C4-2B (cell line): ENCODE data around the gene ARMH2.
"Not testable (repeated sequence)": the region's sequence is repeated elsewhere in the genome, so short reads cannot be mapped to it uniquely, and the experiment has no call there.

Experiments used
- H3K27ac ChIP-seq: fragments of 450-650 bp; 2 replicates; pipeline ENCODE4 v1.5.1; 2017
- CTCF ChIP-seq: fragments of 450-650 bp; conservative IDR thresholded peaks from 2 replicates; pipeline ENCODE4 v1.5.1; 2017; ENCODE audit warnings: mild to moderate bottlenecking
- ZFX ChIP-seq: fragments of 450-650 bp; IDR thresholded peaks from 2 replicates; pipeline ENCODE4 v1.6.1; 2017

Gene ARMH2

DNA sequence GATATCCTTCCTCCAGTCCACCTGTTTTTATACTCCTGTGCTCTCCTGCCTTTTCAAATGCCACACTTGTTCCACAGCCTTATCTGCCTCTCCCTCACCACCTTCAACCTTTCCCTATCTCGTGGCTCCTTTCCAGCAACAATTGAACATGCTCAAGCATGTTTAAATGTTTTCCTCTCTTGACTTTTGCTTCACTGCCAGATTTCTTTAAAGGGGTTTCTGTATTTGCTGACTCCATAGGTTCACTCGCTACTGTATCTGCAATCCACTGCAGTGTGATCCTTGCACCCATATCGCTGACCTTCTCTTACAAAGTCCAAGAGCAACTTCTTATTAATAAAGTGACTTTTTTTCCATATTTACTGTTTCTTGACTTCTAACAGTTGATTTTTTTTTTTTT lies 35.1 kb downstream of the ARMH2 start:
- no peak overlapping the region for H3K27ac ChIP-seq
- no peak for TF ChIP-seq ZFX

- H3K27ac ChIP-seq: no peak overlapping the region
- TF ChIP-seq ZFX (no peak), CTCF (no peak)
These were observed 36.9 kb downstream of the ARMH2 start for GRCh38 chr6:24761851-24762250.

DNA sequence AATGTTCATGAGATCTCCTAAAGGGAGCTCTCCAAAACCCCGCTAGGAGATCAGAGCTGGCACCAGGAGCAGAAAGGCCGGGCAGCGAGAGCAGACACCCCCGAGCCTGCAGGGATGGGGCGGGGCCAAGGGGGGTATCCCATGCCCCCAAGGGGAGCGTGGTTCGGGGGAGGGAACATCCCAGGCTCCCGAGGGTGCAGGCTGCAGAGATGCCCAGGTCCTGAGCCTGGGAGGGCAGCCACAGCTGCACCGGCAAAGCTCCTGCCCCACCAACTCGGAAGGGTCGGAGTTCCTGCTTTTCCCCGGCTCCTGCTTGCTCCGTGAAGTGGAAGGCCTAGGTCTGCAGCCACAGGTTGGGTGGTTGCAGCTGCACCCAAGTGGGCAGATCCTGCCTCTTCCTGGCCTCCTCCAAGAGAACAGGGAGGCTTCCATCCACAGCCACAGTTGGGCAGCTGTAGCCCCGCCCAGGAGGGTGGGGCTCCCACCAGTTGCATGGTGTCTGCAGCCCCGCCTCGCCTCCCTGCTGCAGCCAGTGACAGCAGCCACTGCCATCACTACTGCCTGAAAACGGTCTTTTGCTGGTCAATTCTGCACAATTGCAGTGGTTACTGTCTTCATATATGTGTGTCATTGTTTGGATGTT lies 37.4 kb downstream of the ARMH2 start:
- H3K27ac ChIP-seq: no peak overlapping the region
- TF ChIP-seq CTCF (no peak), ZFX (no peak)

DNA sequence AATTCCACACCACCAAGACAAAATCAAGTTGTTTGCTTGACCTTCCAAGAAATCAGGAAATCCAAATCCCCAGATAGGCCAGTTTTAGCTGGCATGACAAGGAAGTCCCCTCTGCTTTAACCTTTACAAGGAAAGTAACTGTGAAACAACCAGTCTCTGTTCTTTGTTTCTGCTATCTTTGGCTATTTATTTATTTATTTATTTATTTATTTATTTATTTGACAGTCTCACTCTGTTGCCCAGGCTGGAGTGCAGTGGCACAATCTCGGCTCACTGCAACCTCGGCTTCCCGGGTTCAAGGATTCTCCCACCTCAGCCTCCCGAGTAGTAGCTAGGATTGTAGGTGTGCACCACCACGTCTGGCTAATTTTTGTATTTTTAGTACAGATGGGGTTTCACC lies 38.5 kb downstream of the ARMH2 start:
- no peak for TF ChIP-seq CTCF
- no peak for TF ChIP-seq ZFX
- H3K27ac ChIP-seq: no peak overlapping the region

- H3K27ac ChIP-seq: no peak overlapping the region
- TF ChIP-seq ZFX (no peak), CTCF (no peak)
These were observed 39.0 kb downstream of the ARMH2 start for GRCh38 chr6:24759718-24760117.

DNA sequence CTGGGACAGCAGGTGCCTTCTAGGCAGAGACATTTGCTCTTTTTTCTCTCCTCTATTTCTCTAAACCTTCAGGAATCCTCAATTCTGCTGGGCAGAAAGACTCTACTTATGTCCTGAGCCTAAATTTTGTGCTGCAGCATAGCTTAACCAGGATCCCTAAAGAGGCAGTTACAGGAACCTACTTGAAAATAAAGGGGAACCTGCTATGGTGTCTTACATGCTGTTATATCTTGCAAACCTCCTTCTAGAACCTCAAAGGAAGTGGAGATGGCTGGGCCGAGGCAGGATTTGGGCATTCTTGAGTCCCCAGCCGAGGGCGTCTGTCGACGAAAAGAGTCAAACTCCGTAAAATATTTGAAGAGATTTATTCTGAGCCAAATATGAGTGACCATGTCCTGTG lies 41.1 kb downstream of the ARMH2 start:
- TF ChIP-seq ZFX (no peak), CTCF (no peak)
- no peak overlapping the region for H3K27ac ChIP-seq

- TF ChIP-seq CTCF (no peak), ZFX (no peak)
- H3K27ac ChIP-seq: no peak overlapping the region
These were observed 43.4 kb downstream of the ARMH2 start for GRCh38 chr6:24755279-24755678.

DNA sequence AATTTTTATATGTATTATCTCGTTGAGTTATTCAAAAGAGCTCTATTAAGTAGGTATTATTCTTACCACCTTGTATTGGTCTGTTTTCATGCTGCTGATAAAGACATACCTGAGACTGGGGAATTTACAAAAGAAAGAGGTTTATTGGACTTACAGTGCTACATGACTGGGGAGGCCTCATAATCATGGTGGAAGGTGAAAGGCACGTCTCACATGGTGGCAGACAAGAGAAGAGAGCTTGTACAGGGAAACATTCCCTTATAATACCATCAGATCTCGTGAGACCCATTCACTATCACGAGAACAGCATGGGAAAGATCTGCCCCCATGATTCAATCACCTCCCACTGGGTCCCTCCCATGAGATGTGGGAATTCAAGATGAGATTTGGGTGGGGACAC lies 44.3 kb downstream of the ARMH2 start:
- H3K27ac ChIP-seq: not testable (repeated sequence)
